Activated CD4-positive, alpha-beta T cell treated with anti-CD3 and anti-CD28 coated beads, Interleukin-10, Interleukin-2, amounts not matched to agents 100 ng/mL and 50 ng/mL, durations not matched to agents 16 hours and 8 hours (primary cell): ENCODE results near the gene ZBED5.

ENCODE experiments used
- DNase-seq: peaks from one replicate; pipeline ENCODE4 v3.0.0-alpha.2; 2020

ZBED5 gene

DNA sequence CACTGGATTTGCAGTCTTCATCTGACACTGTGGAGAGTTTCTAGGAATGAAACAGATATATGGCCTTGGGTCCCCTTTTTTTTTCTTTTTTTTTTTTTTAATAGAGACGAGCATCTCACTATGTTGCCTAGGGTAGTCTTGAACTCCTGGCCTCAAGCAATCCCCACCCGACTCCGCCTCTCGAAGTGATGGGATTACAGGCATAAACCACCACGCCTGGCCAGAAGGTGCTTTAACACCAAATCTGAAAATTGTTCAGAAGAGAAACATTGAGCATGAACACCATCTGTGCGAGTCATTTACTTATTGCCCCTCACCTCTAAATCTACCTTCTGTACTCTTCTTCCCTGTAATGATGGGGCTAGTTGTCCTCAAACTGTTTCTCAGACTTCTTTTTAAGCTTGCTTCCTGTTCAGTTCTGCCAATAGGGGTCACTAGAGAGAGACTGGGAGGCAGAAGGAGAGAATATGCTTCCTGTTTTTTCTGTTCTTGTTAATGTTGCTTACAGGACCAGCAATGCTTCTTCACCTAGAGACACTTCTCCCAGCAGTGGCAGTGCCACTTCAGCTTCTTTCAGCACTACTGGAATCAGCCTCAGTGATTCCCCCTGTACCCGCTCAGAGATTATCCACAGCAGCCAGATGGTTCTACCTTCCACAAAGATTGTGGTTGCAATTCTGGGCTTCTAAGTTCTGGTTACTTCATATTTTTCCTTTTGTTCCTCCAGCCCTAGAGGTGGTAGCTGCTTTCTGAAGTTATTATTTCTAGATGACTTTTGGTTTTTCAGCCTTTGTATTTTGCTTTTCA lies 20.8 kb upstream of the ZBED5 start:
- peak; percentile 68 for DNase-seq

GRCh38 chr11:10876158-10876557 lies 18.3 kb upstream of the ZBED5 start:
- no peak for DNase-seq

- no peak for DNase-seq
These were observed 17.7 kb upstream of the ZBED5 start for GRCh38 chr11:10875430-10876021.

DNA sequence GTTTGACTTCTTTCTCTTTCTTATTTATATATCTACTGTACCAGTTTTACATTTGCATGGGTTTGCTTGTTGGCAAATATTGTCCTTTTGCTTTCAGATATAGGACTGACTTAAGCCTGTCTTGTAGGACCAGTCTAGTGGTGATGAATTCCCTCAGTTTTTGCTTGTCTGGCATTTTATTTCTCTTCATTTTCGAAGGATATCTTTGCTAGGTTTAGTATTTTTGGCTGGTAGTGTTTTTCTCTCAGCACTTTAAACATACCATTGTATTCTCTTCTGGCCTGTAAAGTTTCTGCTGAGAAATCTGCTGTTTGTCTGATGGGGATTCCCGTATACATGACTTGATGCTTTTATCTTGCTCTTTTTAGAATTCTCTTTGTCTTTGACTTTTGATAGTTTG lies 14.2 kb upstream of the ZBED5 start:
- no peak for DNase-seq

- no peak for DNase-seq
These were observed 10.5 kb upstream of the ZBED5 start for GRCh38 chr11:10868352-10868751.

DNA sequence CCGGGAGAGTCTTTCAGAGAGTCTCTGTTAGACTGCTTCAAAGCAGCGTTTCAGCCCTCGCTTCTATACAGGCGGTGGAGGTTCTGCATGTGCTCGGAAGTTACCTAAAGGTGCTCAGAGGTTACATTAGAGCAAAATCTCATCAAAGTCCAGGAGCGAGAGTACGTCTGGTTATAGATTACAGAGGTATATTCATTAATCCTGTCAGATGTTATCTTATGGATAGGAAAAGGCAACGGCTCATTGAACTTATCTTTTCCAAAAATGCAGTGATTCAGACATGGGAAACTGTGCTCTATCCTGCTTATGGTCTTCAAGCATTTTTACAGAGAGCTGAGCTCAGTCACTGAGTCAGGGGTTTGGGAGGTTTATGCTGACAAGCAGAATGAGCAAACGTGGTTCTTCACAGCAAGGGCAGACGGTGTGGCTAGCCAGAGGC lies 9.1 kb upstream of the ZBED5 start:
- DNase-seq = no peak

DNA sequence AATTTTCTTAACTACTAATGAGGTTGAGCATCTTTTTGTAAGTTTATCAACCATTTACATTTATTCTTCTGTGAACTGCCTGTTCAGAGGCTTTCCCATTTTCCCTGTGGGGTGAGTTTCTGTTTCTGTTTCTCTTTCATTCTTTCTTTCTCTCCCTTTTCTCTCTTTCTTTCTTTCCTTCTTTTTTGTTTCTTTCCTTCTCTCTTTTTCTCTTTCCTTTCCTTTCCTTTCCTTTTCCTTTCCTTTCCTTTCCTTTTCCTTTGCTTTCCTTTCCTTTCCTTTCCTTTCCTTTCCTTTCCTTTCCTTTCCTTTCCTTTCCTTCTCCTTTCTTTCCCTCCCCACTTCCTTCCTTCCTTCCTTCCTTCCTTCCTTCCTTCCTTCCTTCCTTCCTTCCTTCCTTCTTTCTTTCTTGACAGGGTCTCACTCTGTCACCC lies 8.0 kb upstream of the ZBED5 start:
- no peak for DNase-seq

GRCh38 chr11:10864688-10865087 lies 6.8 kb upstream of the ZBED5 start:
- no peak for DNase-seq

DNA sequence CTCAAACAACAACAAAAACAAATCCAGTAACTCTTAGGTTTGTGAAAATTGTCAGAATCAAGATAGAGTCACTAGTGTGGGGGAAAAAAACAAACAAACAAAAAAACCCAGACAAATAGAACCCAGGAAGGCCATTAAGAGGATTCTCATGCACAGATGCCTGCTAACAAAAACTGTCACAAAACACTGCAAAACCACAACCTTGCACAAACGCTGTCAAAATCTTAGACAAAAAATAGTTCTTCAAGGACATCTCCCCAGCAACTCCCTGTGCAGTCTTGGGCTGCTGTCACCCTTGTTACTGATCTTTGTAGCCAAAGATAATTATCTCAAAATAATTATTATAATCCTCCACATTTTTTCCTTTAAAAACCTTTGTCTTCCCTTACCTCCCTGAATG lies 4.6 kb upstream of the ZBED5 start:
- DNase-seq = no peak

GRCh38 chr11:10861799-10862198 lies 3.9 kb upstream of the ZBED5 start:
- DNase-seq = no peak

DNA sequence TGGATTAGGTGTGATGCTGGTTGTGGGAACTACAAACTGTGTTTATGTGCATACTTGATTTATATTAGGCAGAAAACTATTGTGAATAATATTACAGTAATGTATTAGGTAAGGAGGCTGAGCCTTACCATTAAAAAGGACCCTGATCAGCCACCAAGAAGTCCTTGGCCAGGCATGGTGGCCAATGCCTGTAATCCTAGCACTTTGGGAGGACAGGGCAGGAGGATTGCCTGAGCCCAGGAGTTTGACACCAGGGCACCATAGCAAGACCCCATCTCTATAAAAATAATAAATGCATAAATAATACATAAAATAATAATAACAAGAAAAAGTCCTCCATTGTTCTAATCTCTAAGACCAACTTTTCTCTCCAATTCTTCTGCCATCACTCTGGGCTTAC lies 3.2 kb upstream of the ZBED5 start:
- no peak for DNase-seq

DNA sequence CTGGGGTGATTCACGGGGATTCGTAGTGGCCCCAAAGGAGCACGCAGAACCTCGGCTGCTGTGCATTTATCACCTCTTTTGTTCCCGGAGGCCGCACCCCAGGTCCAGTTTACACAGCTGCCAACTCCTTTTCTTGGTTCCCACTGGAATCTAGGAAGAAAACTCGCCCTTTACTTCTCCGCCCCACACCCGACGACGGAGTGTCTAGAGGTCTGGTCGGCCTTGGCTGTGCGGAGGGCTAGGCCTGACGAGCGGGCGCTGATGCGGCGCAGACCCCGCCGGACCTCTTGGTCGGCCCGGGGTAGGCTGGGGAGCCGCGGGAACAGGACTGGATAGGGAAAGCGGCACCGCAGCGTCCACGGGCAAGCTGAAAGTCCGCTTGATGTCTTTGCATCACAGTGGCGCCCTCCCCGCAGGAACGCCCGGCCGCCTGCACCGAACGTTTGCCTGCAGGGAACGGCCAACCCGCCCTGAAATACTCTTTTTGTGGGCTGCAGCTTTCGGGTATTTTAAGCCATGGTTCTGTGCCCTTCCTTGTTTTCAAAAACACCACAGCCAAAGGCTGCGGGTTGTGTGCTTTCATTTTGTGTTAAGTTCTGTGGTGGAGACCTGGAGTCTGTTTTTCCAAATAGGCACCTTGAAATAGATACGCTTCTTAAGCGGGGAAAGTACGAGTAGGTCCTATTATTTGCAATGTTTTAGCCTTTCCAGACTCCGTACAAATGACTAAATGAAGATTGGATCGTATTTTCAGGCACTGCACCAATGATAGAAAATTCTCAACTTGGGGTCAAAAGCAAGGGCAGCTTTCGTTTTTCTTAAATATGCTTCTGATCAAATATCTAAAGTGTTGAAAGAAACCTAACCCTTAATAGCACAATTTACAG lies 829 bp upstream of the ZBED5 start:
- DNase-seq = peak; percentile 39

DNA sequence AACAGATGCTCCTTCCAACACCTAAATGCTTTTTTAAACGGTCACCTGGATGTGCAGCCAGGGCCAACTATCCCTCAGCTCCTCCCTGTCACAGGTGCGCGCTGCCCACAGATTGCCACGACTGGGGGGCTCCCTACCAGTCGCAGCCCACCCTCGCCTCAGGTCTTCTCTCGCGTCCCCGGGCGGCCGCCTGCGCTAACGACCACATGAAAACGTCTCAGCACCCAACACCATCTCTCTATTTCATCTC lies 469 bp downstream of the ZBED5 start:
- DNase-seq = no peak

DNA sequence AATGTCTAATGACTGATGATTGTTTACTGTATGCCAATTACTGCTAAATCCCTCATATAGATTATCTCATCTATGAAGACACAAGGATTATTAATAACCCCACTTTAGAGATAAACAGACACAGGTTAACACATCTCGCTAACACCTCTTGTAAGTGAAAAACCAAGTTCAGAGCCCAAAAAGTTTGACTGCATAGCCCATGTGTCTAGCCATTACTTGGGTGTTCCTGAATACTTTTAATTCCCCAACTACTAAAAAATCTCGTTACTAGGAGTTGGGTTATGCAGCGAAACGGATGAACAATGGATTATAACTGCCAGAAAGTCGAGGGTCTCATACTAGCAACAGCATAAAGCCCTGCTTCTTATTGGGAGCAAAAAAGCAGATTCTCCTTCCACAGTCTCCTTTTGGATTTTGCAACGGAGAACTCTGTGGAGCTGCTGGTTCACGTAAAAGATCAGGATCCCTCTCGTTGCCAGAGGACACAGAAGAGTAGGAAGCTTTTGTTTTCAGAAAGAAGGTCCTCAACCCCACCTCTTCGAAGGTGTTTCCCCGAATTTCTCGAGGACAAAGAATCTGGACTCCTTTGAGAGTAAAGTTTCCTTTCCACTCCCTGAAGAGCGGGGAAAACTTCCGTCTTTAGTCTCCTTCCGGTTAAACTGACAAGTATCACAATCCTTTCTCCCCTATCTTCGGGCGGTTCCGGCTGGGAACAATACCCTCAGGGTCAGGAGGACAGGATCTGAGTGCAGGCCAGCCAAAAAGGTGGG lies 979 bp downstream of the ZBED5 start:
- DNase-seq = peak; percentile 48

- DNase-seq = no peak
These were observed 2.6 kb downstream of the ZBED5 start for GRCh38 chr11:10855295-10855694.

- DNase-seq = no peak
These were observed 9.6 kb downstream of the ZBED5 start for GRCh38 chr11:10847960-10848860.

- no peak for DNase-seq
These were observed 11.2 kb downstream of the ZBED5 start for GRCh38 chr11:10846660-10847059.

- DNase-seq = no peak
These were observed 12.3 kb downstream of the ZBED5 start for GRCh38 chr11:10845589-10845988.

DNA sequence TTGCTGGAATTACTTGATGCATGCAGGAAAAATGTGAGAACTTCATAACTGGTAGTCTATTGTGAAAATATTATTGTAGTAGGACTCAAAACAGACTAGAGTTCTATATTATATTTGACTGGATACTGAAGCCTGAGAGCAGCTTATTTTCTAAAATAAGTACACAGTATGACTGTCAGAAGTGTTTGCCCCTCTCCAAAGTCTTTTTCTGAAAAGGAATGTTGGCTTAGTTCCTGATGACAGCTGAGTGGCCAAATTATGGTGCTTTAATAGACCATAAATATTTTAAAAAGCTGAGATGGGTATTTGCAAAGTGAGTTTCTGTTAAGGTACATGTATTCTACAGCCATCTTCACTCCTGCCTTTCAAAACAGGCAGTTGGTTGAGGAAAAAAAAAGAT lies 13.1 kb downstream of the ZBED5 start:
- DNase-seq = no peak

GRCh38 chr11:10844356-10844755 lies 13.5 kb downstream of the ZBED5 start:
- no peak for DNase-seq

- no peak for DNase-seq
These were observed 19.0 kb downstream of the ZBED5 start for GRCh38 chr11:10838881-10839280.

DNA sequence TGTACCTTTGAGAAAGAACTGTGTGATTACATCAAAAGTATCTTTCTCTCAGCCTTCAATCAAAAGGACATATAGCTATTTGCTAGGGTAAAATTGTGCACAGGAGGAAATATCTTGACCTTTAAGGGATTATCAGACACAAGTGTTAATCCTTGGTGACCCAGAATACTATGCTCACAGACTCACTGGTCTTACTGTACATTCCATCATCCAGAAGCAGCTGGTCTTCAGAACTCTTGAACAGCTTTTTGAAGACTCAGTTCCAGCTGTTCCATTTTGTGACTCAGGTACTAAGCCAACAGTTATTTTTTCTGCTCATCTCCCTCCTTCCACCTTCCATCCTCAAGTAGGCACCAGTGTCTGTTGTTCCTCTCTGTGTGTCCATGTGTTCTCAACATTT lies 19.8 kb downstream of the ZBED5 start:
- no peak for DNase-seq
